OCI-LY7 (cell line): Measurements from ENCODE around the gene IGSF22. TPM values are rescaled to one million over a fixed set of nuclear protein-coding genes. Genes with fewer than 3 reads are reported as not detected.

Source experiments
- BruUV-seq: library from RNA; stranded (reverse); fragments of 400-500 nt; replicated peaks from 2 replicates; lab custom pipeline; 2021; lab: Mats Ljungman, UMichigan
- CTCF ChIA-PET: fragments of 300-600 bp; sonication (Branson Sonifier 250); formaldehyde crosslinking; loops from one replicate; lab custom pipeline; 2022; ENCODE audit warnings: antibody characterized with exemption; ENCODE audit not compliant: unreplicated experiment; lab: Charles Lee
- POLR2A ChIA-PET: fragments of 300-600 bp; sonication (Branson Sonifier 250); formaldehyde crosslinking; loops from one replicate; lab custom pipeline; 2022; ENCODE audit warnings: antibody characterized with exemption; lab: Charles Lee
- DNase-seq: peaks from one replicate; pipeline ENCODE4 v3.0.0-alpha.2; 2015; ENCODE audit warnings: low spot score
- H2AFZ ChIP-seq: fragments of 200-600 bp; sonication (generic), shearing (Covaris generic); 2 replicates; pipeline ENCODE4 v1.6.1; 2014; ENCODE audit warnings: mild to moderate bottlenecking, antibody characterized with exemption, low read length, moderate library complexity
- H3K27ac ChIP-seq: fragments of 200-600 bp; sonication (generic); 2 replicates; pipeline ENCODE4 v1.5.1; 2014; ENCODE audit warnings: mixed run types, low read depth, mild to moderate bottlenecking, moderate library complexity, low read length, inconsistent platforms; ENCODE audit not compliant: poor library complexity, severe bottlenecking
- H3K36me3 ChIP-seq: fragments of 200-600 bp; sonication (generic); 2 replicates; pipeline ENCODE4 v1.6.1; 2014; ENCODE audit warnings: mild to moderate bottlenecking, antibody characterized with exemption, low read length, moderate library complexity, mixed read lengths; ENCODE audit not compliant: insufficient read depth
- H3K4me1 ChIP-seq: fragments of 200-600 bp; sonication (generic); 2 replicates; pipeline ENCODE4 v1.5.1; 2014; ENCODE audit warnings: mild to moderate bottlenecking, low read length; ENCODE audit not compliant: insufficient read depth, poor library complexity, severe bottlenecking
- H3K4me2 ChIP-seq: fragments of 200-600 bp; sonication (generic); 2 replicates; pipeline ENCODE4 v1.6.1; 2014; ENCODE audit warnings: mild to moderate bottlenecking, low read length
- H3K4me3 ChIP-seq: fragments of 200-600 bp; sonication (generic); 2 replicates; pipeline ENCODE4 v1.5.1; 2014; ENCODE audit warnings: mild to moderate bottlenecking, low read depth, low read length; ENCODE audit not compliant: poor library complexity, severe bottlenecking
- H3K79me2 ChIP-seq: fragments of 200-600 bp; sonication (generic); 2 replicates; pipeline ENCODE4 v1.6.1; 2016; ENCODE audit warnings: low read depth, mild to moderate bottlenecking, low read length, moderate library complexity, mixed read lengths; ENCODE audit not compliant: insufficient read depth
- H3K9me2 ChIP-seq: fragments of 200-600 bp; sonication (generic); 2 replicates; pipeline ENCODE4 v1.6.1; 2016; ENCODE audit warnings: mild to moderate bottlenecking, low read length, mixed read lengths; ENCODE audit not compliant: insufficient read depth
- H3K9me3 ChIP-seq: fragments of 200-600 bp; sonication (generic); 2 replicates; pipeline ENCODE4 v1.6.1; 2014; ENCODE audit warnings: mild to moderate bottlenecking, mixed run types, low read length, mixed read lengths
- H4K20me1 ChIP-seq: fragments of 200-600 bp; sonication (generic); 2 replicates; pipeline ENCODE4 v1.6.1; 2014; ENCODE audit warnings: mild to moderate bottlenecking, antibody characterized with exemption, low read length, moderate library complexity, mixed read lengths; ENCODE audit not compliant: insufficient read depth
- EZH2phosphoT487 ChIP-seq: fragments of 200-600 bp; sonication (generic); IDR thresholded peaks from 2 replicates; pipeline ENCODE4 v1.6.1; 2018; ENCODE audit warnings: low read depth, borderline replicate concordance, mild to moderate bottlenecking, mixed run types, antibody characterized with exemption, low read length, moderate library complexity, mixed read lengths
- intact Hi-C: fragments of 100-400 bp; cut with micrococcal nuclease; formaldehyde crosslinking; loops from one replicate; pipeline ENCODE4 v1.10.0; 2022; ENCODE audit not compliant: unreplicated experiment
- total RNA-seq, 2 experiments: library from RNA; depleted of rRNA in 1 of 2; stranded (reverse); fragments of >200 nt in 1 of 2; shearing (Covaris generic) in 1 of 2; gene quantifications; 2 replicates each; pipeline ENCODE4 v1.2.3, GENCODE V29; 2014 to 2022
- TF ChIP-seq, protein P1 (sequence below): fragments of 200-600 bp; sonication (generic); conservative IDR thresholded peaks from 2 replicates; pipeline ENCODE4 v1.5.1; 2014; ENCODE audit warnings: mild to moderate bottlenecking, antibody characterized with exemption, low read length, moderate library complexity, mixed read lengths

The IGSF22 gene
- total RNA-seq, 2 experiments from 2014 or later: not detected

DNA sequence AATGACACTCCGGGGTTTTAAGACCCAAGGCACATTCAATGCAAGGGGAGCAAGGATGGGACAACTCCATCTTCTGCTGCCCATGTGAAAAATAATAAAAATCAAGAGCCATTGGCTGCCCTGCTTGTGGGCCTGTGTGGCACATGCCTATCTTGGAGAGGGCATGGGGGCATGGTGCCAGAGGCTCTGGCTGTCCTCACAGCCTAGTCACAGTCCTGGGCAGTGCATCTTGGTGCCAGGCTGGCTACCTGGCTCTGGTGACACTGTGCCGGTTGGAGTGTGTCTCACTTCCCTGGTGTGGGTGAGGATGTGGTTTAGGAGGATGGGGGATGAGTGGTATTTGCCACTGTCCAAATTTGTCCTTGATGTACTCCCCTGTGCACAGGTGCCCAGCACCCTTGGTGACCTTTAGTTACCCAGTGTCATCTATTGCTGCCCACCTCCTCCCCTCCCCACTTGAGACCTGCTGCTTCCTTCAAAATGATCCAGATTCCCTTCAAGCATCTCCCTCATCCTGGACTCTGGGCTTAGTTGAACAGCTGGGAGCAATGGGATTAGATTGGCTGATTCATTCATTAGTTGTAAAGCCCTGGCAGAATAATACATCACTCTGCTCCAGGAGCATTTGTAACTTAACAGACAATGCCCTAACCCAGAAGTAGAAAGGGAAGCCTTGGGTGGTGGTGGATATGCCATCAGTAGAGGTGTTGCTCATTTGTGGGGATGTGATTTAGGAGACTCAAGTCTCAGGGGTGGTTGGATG lies 22.8 kb downstream of the IGSF22 start:
- H3K36me3 ChIP-seq: no peaks in the 10 kb centered on the region
- BruUV-seq: no TSS peak
- no peak for DNase-seq
- peaks cover 11% of the 10 kb centered on the region for H3K4me1 ChIP-seq
- no peak overlapping the region for H3K4me2 ChIP-seq
- no peak overlapping the region for H2AFZ ChIP-seq
- H3K79me2 ChIP-seq: no peaks in the 10 kb centered on the region
- CTCF ChIA-PET: no interaction called here
- no peak overlapping the region for H3K27ac ChIP-seq
- no peaks in the 10 kb centered on the region for H3K9me3 ChIP-seq
- TF ChIP-seq, protein P1, sequence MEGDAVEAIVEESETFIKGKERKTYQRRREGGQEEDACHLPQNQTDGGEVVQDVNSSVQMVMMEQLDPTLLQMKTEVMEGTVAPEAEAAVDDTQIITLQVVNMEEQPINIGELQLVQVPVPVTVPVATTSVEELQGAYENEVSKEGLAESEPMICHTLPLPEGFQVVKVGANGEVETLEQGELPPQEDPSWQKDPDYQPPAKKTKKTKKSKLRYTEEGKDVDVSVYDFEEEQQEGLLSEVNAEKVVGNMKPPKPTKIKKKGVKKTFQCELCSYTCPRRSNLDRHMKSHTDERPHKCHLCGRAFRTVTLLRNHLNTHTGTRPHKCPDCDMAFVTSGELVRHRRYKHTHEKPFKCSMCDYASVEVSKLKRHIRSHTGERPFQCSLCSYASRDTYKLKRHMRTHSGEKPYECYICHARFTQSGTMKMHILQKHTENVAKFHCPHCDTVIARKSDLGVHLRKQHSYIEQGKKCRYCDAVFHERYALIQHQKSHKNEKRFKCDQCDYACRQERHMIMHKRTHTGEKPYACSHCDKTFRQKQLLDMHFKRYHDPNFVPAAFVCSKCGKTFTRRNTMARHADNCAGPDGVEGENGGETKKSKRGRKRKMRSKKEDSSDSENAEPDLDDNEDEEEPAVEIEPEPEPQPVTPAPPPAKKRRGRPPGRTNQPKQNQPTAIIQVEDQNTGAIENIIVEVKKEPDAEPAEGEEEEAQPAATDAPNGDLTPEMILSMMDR: no peak
- TF ChIP-seq EZH2phosphoT487: no peak
- intact Hi-C loops: no loop called here
- POLR2A ChIA-PET: interaction anchor here (0.7 kb wide), 1 partner anchor 74 kb away, joined by 3 read pairs; no protein-coding TSS in a partner anchor
- H4K20me1 ChIP-seq: no peaks in the 10 kb centered on the region
- no peaks in the 10 kb centered on the region for H3K9me2 ChIP-seq
- H3K4me3 ChIP-seq: no peak overlapping the region

DNA sequence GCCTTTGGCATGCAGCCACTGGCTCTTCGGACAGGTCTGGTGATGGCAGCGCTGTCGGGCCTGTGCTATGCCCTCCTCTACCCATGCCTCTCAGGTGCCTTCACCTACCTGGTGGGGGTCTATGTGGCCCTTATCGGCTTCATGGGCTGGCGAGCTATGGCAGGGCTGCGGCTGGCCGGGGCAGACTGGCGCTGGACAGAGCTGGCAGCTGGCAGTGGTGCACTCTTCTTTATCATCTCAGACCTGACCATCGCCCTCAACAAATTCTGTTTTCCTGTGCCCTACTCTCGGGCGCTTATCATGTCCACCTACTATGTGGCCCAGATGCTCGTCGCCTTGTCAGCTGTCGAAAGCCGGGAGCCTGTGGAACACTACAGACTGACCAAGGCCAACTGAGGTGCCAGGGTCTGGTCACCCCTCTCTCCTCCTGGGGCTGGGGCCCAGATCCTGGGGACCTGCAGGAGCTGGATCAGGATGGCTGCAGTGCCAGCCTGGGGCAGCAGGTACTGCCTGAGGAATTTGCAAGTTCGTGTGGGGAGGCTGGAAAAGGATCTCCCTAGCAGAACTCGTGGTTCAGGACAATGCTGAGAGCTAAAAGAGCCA lies 24.3 kb downstream of the IGSF22 start:
- no peaks in the 10 kb centered on the region for H3K9me3 ChIP-seq
- CTCF ChIA-PET: no interaction called here
- no TSS peak for BruUV-seq

More for the DNA sequence above, 24.3 kb downstream of the IGSF22 start:
- intact Hi-C loops: no loop called here
- peaks cover 15% of the 10 kb centered on the region for H3K4me1 ChIP-seq
- no peak overlapping the region for H3K4me2 ChIP-seq
- H4K20me1 ChIP-seq: no peaks in the 10 kb centered on the region
- TF ChIP-seq, protein P1: no peak
- no peak for TF ChIP-seq EZH2phosphoT487
- no peaks in the 10 kb centered on the region for H3K36me3 ChIP-seq
- no peaks in the 10 kb centered on the region for H3K9me2 ChIP-seq
- H3K4me3 ChIP-seq: no peak overlapping the region
- no peak overlapping the region for H3K27ac ChIP-seq
- no peaks in the 10 kb centered on the region for H3K79me2 ChIP-seq
- DNase-seq: no peak
- no peak overlapping the region for H2AFZ ChIP-seq
- POLR2A ChIA-PET: no interaction called here
